ENCODE measurements around the gene RALGPS1. TPM values are rescaled to one million over a fixed set of nuclear protein-coding genes. Genes with fewer than 3 reads are reported as not detected.

Gene RALGPS1
- total RNA-seq, 1 donor from 2014 or later, result 21.7 TPM

GRCh38 chr9:127196826-127197145 lies 282.2 kb downstream of the RALGPS1 start:
- H3K27me3 Mint-ChIP-seq, result no peaks in the 10 kb centered on the region
- CTCF ChIA-PET, result interaction anchor here (2.5 to 9.5 kb wide), 2 partner anchors 210 to 257 kb away, joined by 13 to 150 read pairs; no protein-coding TSS in a partner anchor

DNA sequence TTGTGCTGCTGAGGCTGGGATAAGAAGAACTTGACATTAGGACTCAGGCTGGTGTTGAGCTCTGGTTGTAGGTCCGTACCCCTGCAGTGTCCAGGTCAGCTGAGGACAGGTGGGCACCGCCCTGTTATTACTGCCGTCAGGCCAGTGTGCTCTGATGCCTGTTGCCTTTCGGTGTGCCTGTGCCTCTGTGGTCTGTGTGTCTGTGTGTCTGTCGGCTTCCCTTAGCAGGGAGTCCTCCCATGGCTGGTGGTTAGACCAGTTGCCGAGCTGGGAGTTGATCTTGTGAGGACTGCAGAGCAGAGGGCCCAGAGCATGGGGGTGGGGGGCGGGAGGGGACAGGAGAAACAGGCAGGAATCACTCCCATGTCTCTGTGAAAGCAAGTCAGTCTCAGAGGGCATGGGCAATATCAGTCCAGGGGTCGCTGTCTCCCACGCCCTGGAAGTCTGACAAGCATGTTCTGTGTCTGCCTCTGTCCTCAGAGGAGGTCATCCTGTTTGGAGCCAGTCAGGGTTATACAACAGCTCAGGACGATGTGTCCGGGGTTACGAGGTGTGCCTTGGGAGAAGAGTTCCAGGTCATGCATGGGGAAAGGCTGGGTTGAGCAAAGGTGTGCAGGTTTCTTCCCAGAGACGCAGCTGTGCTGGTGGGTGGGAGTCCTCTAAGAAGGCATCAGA lies 282.7 kb downstream of the RALGPS1 start:
- H3K27ac Mint-ChIP-seq, result no peak overlapping the region
- ChIA-PET CTCF (interaction anchor here (2.5 to 9.5 kb wide), 2 partner anchors 211 to 257 kb away, joined by 13 to 150 read pairs; no protein-coding TSS in a partner anchor), POLR2A (no interaction called here)
- no peak for ATAC-seq (ENCODE audit: low read depth)
- intact Hi-C loops (cut with micrococcal nuclease), result no loop called here
- no peak overlapping the region for H3K4me3 Mint-ChIP-seq
- no peaks in the 10 kb centered on the region for H3K4me1 Mint-ChIP-seq
- peaks cover 14% of the 10 kb centered on the region for H3K36me3 Mint-ChIP-seq (ENCODE audit: low read depth)
- no peaks in the 10 kb centered on the region for H3K27me3 Mint-ChIP-seq
- TF ChIP-seq, protein P1, sequence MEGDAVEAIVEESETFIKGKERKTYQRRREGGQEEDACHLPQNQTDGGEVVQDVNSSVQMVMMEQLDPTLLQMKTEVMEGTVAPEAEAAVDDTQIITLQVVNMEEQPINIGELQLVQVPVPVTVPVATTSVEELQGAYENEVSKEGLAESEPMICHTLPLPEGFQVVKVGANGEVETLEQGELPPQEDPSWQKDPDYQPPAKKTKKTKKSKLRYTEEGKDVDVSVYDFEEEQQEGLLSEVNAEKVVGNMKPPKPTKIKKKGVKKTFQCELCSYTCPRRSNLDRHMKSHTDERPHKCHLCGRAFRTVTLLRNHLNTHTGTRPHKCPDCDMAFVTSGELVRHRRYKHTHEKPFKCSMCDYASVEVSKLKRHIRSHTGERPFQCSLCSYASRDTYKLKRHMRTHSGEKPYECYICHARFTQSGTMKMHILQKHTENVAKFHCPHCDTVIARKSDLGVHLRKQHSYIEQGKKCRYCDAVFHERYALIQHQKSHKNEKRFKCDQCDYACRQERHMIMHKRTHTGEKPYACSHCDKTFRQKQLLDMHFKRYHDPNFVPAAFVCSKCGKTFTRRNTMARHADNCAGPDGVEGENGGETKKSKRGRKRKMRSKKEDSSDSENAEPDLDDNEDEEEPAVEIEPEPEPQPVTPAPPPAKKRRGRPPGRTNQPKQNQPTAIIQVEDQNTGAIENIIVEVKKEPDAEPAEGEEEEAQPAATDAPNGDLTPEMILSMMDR (IDR thresholded peaks at IDR 0.05), result no peak
- DNase-seq, result no peak
- no peaks in the 10 kb centered on the region for H3K9me3 Mint-ChIP-seq

More at GRCh38 chr9:127196826-127197145, 282.2 kb downstream of the RALGPS1 start:
- Mint-ChIP-seq H3K4me3 (no peak overlapping the region), H3K9me3 (no peaks in the 10 kb centered on the region), H3K36me3 (ENCODE audit: low read depth) (peaks cover 12% of the 10 kb centered on the region), H3K27ac (no peak overlapping the region), H3K4me1 (no peaks in the 10 kb centered on the region)
- ATAC-seq (ENCODE audit: low read depth) (no peak), DNase-seq (no peak)
- intact Hi-C loops (cut with micrococcal nuclease), result no loop called here
- TF ChIP-seq, protein P1 (IDR thresholded peaks at IDR 0.05), result no peak
- POLR2A ChIA-PET, result no interaction called here

DNA sequence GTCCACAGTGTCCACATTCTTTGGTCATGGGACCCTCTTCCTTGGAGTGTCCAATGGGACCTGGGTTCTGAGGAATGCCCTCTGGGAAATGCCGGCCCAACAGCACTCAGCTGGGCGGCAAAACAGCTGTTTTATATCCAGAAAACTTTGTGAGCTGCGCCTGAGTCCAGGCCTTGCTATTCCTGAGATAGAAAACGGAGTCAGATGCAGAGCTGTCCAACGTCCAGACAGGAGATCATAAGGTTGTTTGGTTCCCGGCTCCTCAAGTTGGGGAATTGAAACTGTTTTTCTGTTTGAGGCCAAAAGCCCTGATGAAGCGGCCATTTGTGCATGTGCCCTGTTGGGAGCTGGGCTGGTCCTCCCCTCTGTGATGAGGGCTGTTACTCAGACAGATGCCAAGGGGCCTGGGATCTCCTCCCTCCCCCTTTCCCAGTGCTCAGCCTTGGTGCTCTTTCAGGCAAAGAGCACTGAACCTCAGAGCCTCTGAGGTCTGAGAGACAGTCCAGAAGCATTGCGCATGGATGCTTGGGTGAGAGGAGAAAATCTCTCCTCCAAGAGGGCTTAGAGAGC lies 283.4 kb downstream of the RALGPS1 start:
- POLR2A ChIA-PET, result interaction anchor here (1.7 kb wide), 1 partner anchor 257 kb away, joined by 5 read pairs; no protein-coding TSS in a partner anchor
- ATAC-seq (ENCODE audit: low read depth), result no peak
- intact Hi-C loops (cut with micrococcal nuclease), result no loop called here

GRCh38 chr9:127198587-127198986 lies 284.0 kb downstream of the RALGPS1 start:
- no peak overlapping the region for H3K4me3 Mint-ChIP-seq
- POLR2A ChIA-PET, result interaction anchor here (1.7 kb wide), 1 partner anchor 258 kb away, joined by 5 read pairs; no protein-coding TSS in a partner anchor
- no peaks in the 10 kb centered on the region for H3K9me3 Mint-ChIP-seq
- CTCF ChIA-PET, result interaction anchor here (0.6 to 9.5 kb wide), 11 partner anchors 16 to 387 kb away, joined by 3 to 150 read pairs (median 5); no protein-coding TSS in a partner anchor
- H3K36me3 Mint-ChIP-seq (ENCODE audit: low read depth), result peaks cover 14% of the 10 kb centered on the region
- TF ChIP-seq, protein P1 (IDR thresholded peaks at IDR 0.05), result no peak
- no peaks in the 10 kb centered on the region for H3K4me1 Mint-ChIP-seq
- intact Hi-C loops (cut with micrococcal nuclease), result no loop called here
- no peaks in the 10 kb centered on the region for H3K27me3 Mint-ChIP-seq
- H3K27ac Mint-ChIP-seq, result no peak overlapping the region
- DNase-seq (no peak), ATAC-seq (ENCODE audit: low read depth) (no peak)

More for the DNA sequence above, 283.4 kb downstream of the RALGPS1 start:
- no peaks in the 10 kb centered on the region for H3K27me3 Mint-ChIP-seq
- peaks cover 14% of the 10 kb centered on the region for H3K36me3 Mint-ChIP-seq (ENCODE audit: low read depth)
- H3K4me3 Mint-ChIP-seq, result no peak overlapping the region
- CTCF ChIA-PET, result interaction anchor here (1.1 to 9.5 kb wide), 9 partner anchors 75 to 388 kb away, joined by 3 to 150 read pairs (median 7); no protein-coding TSS in a partner anchor
- H3K9me3 Mint-ChIP-seq, result no peaks in the 10 kb centered on the region
- DNase-seq, result no peak
- H3K27ac Mint-ChIP-seq, result no peak overlapping the region
- no peaks in the 10 kb centered on the region for H3K4me1 Mint-ChIP-seq
- TF ChIP-seq, protein P1 (IDR thresholded peaks at IDR 0.05), result no peak
